ENCODE results near the gene PISD.

The PISD gene

DNA sequence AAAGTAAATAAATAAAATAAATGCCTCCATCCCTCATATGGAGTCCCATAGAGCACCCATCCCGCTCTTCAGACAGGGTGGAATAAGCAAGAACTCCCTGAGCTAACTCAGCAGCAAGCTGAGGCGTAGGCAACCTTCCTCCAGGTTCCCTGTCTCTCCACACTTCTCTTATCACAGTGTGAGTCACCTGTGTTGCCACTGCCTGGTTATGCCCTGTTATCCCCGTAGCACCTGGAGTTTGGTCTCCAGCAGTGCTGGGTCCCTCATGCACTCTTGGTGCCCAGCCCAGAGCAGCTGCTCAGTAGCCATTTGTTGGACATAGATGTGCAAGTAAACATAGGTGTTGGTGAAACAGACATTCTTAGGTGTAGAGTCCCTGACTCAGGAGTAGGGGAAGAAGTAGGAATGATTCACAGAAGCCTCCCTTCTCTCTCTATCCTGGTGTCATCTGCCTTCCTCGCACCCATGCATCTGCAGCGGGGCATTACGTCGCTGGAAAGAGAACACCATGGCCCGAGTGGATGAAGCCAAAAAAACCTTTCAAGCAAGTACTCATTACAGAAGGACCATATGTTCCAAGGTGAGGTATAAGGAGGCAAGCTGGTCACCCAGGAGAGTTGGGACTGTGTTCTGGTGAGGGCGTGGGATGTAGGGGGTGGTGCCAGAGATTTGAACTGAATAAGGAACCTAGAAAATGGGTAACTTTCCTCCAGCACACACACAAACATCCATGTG is 56.0 kb downstream of the PISD start:
- H3K4me3 ChIP-seq (ENCODE audit: low read length) = no peak overlapping the region
- TF ChIP-seq, protein P1, sequence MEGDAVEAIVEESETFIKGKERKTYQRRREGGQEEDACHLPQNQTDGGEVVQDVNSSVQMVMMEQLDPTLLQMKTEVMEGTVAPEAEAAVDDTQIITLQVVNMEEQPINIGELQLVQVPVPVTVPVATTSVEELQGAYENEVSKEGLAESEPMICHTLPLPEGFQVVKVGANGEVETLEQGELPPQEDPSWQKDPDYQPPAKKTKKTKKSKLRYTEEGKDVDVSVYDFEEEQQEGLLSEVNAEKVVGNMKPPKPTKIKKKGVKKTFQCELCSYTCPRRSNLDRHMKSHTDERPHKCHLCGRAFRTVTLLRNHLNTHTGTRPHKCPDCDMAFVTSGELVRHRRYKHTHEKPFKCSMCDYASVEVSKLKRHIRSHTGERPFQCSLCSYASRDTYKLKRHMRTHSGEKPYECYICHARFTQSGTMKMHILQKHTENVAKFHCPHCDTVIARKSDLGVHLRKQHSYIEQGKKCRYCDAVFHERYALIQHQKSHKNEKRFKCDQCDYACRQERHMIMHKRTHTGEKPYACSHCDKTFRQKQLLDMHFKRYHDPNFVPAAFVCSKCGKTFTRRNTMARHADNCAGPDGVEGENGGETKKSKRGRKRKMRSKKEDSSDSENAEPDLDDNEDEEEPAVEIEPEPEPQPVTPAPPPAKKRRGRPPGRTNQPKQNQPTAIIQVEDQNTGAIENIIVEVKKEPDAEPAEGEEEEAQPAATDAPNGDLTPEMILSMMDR (conservative IDR thresholded peaks at IDR 0.05; ENCODE audit: low read depth, low read length) = no peak
- DNase-seq (ENCODE audit: low read depth) = no peak

DNA sequence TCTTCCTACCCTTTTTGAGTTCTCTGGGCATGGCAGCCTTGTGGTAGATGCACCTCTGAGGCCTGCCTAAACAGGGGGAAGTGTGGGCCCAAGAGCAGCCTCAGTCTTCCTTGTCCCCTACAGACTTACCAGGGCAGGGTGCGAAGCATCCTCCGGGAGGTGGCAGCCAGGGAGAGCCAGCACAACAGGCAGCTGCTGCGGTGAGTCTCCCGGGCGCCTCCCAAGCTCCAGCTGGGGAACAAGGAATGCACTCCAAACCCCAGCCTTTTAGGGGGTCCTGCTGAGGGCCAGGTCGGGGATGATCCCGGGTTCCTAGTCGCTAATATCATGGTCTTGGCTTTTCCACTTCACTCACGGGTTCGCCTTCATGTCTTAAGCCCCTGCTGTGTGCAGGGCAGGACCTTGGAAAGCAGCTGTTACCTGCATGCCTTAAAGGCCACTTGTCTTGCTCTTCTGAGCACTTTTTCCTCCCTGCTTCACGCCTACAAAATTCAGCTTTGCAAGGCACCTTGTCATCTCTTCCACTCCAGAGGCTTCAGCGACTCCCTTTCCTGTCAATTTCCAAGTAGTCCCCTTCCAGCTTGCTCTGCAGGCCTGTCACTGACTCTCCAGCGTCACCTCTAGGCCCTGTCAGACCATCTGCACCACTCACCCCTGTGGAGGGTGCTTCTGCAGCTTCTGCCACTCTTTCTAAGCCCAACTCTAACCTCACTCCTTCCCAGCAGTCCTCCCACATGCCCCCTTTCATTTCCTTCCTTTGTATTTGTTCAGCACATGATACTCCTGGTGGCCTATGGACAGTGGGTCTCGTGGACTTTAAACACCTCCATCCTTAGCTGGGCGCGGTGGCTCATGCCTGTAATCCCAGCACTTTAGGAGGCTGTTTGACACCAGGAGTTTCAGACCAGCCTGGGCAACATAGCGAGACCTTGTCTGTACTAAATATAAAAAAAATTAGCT is 57.0 kb downstream of the PISD start:
- no peak for DNase-seq (ENCODE audit: low read depth)
- TF ChIP-seq, protein P1 (conservative IDR thresholded peaks at IDR 0.05; ENCODE audit: low read depth, low read length) = no peak

DNA sequence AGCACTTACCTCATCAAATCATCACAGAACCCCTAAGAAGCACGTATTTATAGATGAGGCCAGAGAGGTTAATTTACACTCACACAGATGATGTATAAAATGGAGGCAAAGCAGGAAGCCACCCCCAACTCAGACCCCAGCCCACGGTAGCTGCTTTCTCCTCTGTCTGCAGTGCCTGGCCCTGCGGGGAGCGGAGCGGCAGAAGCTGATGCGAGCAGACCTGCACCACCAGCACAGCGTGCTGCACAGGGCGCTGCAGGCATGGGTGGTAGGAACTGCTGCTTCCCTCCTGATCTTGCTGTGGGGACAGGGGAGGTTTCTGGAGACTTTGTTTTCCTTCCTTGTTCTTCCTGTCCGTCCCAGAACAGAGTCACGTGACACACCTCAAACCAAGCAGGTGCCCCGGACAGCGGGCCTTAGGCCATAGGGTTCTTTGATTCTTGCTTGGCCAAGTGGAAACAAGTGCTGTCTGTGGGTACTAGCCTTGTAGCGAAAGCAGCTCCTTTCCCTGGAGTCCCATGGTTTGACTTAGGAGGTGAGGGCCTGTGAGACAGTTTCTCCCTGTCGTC is 57.8 kb downstream of the PISD start:
- DNase-seq (ENCODE audit: low read depth) = no peak
- TF ChIP-seq, protein P1 (conservative IDR thresholded peaks at IDR 0.05; ENCODE audit: low read depth, low read length) = no peak
- H3K4me3 ChIP-seq (ENCODE audit: low read length) = no peak overlapping the region

More for the DNA sequence above, 57.0 kb downstream of the PISD start:
- H3K4me3 ChIP-seq (ENCODE audit: low read length) = no peak overlapping the region

DNA sequence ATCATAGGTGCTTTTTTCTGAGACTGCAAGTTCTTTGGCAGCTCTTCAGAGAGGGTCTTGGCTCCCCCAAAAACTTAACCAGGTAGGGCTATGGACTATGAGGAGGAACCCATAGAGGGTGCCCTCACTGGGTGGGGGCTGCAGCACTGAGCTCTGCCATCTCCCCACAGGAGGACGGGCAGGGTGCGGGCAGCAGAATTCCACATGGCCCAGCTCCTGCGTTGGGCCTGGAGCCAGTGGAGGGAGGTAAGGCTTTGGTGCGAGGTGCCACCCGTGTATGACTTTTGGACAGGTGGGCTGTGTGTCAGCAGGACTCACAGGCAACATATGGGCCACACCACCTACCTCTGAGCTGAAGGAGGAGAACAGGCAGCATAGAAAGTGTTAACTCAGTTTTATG is 58.4 kb downstream of the PISD start:
- DNase-seq (ENCODE audit: low read depth) = no peak
- TF ChIP-seq, protein P1 (conservative IDR thresholded peaks at IDR 0.05; ENCODE audit: low read depth, low read length) = no peak
- H3K4me3 ChIP-seq (ENCODE audit: low read length) = no peak overlapping the region

DNA sequence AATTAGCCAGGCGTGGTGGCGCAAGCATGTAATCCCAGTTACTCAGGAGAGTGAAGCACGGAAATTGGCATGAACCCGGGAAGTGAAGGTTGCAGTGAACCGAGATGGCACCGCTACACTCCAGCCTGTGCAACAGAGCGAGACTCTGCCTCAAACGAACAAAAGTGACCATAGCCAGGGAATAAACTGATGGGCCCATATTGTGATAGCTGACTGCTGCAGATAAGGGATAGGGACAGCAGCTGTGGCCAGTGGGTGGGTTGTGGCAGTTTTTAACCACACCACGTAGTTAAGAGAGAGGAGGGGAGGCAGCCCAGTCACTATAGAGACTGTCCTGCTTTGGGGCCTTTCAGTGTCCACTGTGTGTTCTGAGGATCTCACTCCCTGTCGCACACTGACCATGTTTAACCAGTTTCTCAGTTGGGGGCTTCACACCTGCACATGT is 58.9 kb downstream of the PISD start:
- no peak overlapping the region for H3K4me3 ChIP-seq (ENCODE audit: low read length)
- no peak for DNase-seq (ENCODE audit: low read depth)
- TF ChIP-seq, protein P1 (conservative IDR thresholded peaks at IDR 0.05; ENCODE audit: low read depth, low read length) = no peak

DNA sequence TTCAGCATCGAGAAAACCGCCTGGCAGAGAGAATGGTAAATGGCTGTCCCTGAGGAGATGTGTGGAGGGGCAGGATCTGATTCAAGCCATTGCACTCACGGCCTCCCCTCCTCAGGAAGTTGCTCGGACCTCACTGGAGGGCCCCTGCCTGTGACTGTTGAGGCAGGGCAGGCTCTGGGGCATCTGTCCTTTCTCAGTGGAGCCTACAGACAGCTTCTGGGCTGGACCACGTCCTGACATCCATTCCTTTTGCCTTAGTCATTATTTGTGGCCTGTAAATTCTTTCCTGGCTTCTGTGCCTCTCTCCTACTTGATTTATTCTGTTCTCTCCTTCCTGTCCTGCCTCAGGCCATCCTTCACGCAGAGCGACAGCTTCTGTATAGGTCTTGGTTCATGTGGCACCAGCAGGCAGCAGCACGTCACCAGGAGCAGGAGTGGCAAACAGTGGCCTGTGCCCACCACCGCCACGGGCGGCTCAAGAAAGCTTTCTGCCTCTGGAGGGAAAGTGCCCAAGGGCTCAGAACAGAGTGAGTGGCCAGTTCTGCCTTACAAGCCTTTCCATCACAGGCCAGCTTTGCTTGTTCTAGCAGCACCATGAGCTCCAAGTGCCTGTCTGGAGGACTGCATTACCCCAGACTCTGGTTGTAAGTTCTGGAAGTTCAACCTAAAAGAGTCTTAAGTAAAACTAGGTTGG is 59.6 kb downstream of the PISD start:
- H3K4me3 ChIP-seq (ENCODE audit: low read length) = no peak overlapping the region
- TF ChIP-seq, protein P1 (conservative IDR thresholded peaks at IDR 0.05; ENCODE audit: low read depth, low read length) = no peak
- DNase-seq (ENCODE audit: low read depth) = peak; percentile 11
